Measurements from ENCODE around the gene LRRN1. TPM values are rescaled to one million over a fixed set of nuclear protein-coding genes. Genes with fewer than 3 reads are reported as not detected.

Gene LRRN1
- total RNA-seq, 6 experiments from 2014 or later: not detected

DNA sequence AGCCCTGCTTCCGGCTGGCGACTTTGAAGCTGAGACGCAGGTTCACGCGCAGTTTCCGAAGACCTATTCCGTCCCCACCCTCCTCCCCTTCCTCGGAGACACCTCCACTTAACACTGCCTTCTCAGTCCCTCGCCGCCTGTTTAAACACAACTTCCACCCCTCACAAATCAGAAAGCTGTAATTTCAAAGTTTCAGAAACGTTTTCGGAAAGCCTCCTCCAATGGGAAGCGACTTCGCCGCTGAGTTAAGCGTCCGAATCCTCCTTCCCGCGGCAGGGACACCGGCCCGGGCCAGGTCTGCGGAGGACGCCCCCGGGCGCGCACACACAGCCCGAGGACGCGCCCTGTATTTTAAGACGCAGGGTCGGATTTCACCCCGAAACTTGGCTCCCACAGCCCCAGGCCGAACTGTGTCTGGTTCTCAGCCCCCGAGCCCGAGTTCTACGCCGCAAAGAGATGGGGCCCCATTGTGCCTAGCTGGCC lies 559 bp upstream of the LRRN1 start:
- no peak overlapping the region for H3K4me3 Mint-ChIP-seq
- peaks cover 6% of the 10 kb centered on the region for H3K27me3 Mint-ChIP-seq (ENCODE audit: insufficient read depth)
- no peaks in the 10 kb centered on the region for H3K4me1 Mint-ChIP-seq (ENCODE audit: low read depth)
- 0 out of 2 replicates have a peak, but pooled peaks cover 5% of the 10 kb centered on the region for H3K36me3 Mint-ChIP-seq (ENCODE audit: low read depth)
- DNase-seq: no peak
- peaks cover 20% of the 10 kb centered on the region for H3K9me3 Mint-ChIP-seq
- no peak overlapping the region for H3K27ac Mint-ChIP-seq
- TF ChIP-seq, protein P1, sequence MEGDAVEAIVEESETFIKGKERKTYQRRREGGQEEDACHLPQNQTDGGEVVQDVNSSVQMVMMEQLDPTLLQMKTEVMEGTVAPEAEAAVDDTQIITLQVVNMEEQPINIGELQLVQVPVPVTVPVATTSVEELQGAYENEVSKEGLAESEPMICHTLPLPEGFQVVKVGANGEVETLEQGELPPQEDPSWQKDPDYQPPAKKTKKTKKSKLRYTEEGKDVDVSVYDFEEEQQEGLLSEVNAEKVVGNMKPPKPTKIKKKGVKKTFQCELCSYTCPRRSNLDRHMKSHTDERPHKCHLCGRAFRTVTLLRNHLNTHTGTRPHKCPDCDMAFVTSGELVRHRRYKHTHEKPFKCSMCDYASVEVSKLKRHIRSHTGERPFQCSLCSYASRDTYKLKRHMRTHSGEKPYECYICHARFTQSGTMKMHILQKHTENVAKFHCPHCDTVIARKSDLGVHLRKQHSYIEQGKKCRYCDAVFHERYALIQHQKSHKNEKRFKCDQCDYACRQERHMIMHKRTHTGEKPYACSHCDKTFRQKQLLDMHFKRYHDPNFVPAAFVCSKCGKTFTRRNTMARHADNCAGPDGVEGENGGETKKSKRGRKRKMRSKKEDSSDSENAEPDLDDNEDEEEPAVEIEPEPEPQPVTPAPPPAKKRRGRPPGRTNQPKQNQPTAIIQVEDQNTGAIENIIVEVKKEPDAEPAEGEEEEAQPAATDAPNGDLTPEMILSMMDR (IDR thresholded peaks at IDR 0.05): no peak

DNA sequence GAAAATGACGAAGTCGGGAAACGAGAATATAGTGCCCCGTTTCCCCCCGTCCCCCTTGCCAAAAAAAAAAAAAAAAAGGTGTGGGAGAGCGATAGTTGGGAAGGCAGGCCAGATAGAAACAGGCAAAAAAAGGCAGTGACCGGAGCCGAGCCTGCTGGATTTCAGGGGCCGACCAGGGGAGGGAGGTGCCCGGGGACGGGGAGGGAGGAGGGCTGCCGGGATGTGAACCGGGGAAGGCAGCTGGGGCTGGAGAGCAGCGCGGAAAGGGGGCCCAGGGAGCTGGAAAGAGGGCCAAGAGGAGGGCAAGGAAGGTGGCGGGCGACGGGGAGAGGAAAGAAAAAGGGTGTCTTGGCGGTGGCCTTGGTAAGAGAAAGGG lies 837 bp downstream of the LRRN1 start:
- peaks cover 6% of the 10 kb centered on the region for H3K27me3 Mint-ChIP-seq (ENCODE audit: insufficient read depth)
- no peak for DNase-seq
- H3K4me3 Mint-ChIP-seq: no peak overlapping the region
- no peak overlapping the region for H3K27ac Mint-ChIP-seq
- TF ChIP-seq, protein P1 (IDR thresholded peaks at IDR 0.05): no peak
- H3K36me3 Mint-ChIP-seq (ENCODE audit: low read depth): 0 out of 2 replicates have a peak, but pooled peaks cover 5% of the 10 kb centered on the region
- peaks cover 24% of the 10 kb centered on the region for H3K9me3 Mint-ChIP-seq
- H3K4me1 Mint-ChIP-seq (ENCODE audit: low read depth): no peaks in the 10 kb centered on the region

DNA sequence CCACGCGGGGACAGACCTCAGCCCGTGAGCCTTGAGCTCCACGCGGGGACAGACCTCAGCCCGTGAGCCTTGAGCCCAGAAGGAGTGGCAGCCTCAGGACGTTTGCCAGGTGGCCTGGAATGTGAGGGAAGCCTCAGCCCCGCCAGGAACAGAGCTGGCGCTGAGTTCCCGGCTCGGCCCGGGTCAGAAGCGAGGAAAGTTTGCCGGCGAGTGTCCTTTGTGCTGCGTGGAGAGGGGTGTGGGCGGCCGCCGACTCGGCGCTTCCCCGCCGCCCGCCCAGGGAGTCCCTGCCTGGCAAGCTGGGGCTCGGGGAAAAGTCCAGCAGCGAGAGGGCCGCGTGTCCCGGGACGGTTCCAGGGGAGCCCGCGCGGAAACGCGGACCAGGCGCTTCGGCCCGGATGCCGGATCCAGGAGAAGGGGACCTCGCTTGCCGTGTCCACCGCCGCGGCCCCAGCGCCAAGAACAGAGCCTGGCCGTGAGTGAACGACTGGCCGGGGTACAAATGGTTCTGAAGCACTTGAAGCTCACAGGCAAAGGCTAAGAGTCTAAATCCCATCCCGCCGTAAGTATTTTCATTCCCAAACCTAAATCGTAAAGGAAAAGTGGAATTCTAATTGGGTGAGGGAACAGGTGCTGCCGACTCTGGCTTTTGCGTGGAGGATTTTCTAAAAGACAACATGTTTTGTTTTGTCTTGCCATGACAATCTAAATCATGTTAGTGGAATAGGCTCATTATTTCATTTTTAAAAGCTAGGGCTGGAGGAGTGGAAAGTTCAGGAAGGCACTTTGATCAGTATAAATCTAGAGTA lies 1.7 kb downstream of the LRRN1 start:
- Mint-ChIP-seq H3K9me3 (peaks cover 31% of the 10 kb centered on the region), H3K4me3 (no peak overlapping the region), H3K27ac (no peak overlapping the region), H3K36me3 (ENCODE audit: low read depth) (0 out of 2 replicates have a peak, but pooled peaks cover 5% of the 10 kb centered on the region), H3K4me1 (ENCODE audit: low read depth) (no peaks in the 10 kb centered on the region), H3K27me3 (ENCODE audit: insufficient read depth) (peaks cover 6% of the 10 kb centered on the region)
- TF ChIP-seq, protein P1 (IDR thresholded peaks at IDR 0.05): no peak
- DNase-seq: no peak

DNA sequence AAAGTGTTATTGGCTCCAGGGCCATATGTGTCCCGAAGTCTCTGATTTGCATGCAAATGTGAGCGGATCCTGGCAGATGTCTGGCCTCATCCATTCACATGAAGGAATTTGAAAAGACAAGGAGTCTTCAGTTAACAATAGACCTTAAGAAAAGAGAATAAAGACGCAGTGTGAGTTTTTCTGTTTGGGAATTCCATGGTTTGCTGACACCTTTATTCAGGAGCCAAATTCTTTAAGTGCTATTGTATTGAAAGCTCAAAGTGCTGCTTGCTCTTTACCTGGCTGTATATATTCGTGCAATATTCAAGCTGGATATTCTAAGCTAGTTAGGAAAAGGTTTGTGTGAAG lies 2.2 kb downstream of the LRRN1 start:
- no peak for DNase-seq
- H3K4me3 Mint-ChIP-seq: no peak overlapping the region
- H3K27me3 Mint-ChIP-seq (ENCODE audit: insufficient read depth): peaks cover 6% of the 10 kb centered on the region
- no peaks in the 10 kb centered on the region for H3K4me1 Mint-ChIP-seq (ENCODE audit: low read depth)
- H3K36me3 Mint-ChIP-seq (ENCODE audit: low read depth): 0 out of 2 replicates have a peak, but pooled peaks cover 5% of the 10 kb centered on the region
- TF ChIP-seq, protein P1 (IDR thresholded peaks at IDR 0.05): no peak
- H3K9me3 Mint-ChIP-seq: peaks cover 33% of the 10 kb centered on the region
- no peak overlapping the region for H3K27ac Mint-ChIP-seq

DNA sequence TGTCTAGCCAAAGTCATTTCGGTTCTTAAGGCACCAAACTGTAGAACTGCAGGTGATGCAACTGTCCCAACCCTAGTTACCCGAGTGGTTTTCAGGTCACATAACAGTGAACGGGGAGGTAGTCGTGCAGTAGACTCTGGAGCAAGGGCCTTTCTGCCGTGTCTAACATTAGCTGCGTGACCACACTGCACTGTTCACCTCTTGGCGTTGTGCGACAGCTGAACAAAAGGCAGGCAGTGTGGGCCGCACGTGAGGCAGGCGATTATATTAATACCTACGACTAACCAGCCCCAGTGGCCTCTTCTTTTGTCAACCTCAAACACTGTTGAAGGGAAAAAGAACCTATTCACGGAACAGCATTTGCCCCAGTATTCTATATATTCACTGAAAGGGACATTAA lies 2.8 kb downstream of the LRRN1 start:
- Mint-ChIP-seq H3K36me3 (ENCODE audit: low read depth) (0 out of 2 replicates have a peak, but pooled peaks cover 5% of the 10 kb centered on the region), H3K27me3 (ENCODE audit: insufficient read depth) (peaks cover 6% of the 10 kb centered on the region), H3K9me3 (peaks cover 31% of the 10 kb centered on the region), H3K4me1 (ENCODE audit: low read depth) (no peaks in the 10 kb centered on the region), H3K4me3 (no peak overlapping the region), H3K27ac (no peak overlapping the region)
- DNase-seq: no peak
- TF ChIP-seq, protein P1 (IDR thresholded peaks at IDR 0.05): no peak
